Keratinocyte (primary cell): ENCODE measurements around the gene C1orf174. TPM values are rescaled to one million over a fixed set of nuclear protein-coding genes. Genes with fewer than 3 reads are reported as not detected.

Source experiments
- DNase-seq: peaks from one replicate; pipeline ENCODE4 v3.0.0-alpha.2; 2011; ENCODE audit warnings: low read depth, missing footprints, low spot score
- FAIRE-seq: peaks from 2 replicates; lab custom pipeline; 2011; peaks lifted over from hg19 to GRCh38; lab: Jason Lieb, UNC
- H2AFZ ChIP-seq: 2 replicates; pipeline ENCODE4 v1.6.0; 2012; ENCODE audit warnings: low read length, control low read depth, inconsistent platforms; ENCODE audit not compliant: control insufficient read depth
- H3K27ac ChIP-seq: 2 replicates; pipeline ENCODE4 v1.5.1; 2011; ENCODE audit warnings: low read length; ENCODE audit not compliant: control insufficient read depth, insufficient read depth
- H3K27me3 ChIP-seq: 3 replicates; pipeline ENCODE4 v1.6.0; 2011; ENCODE audit warnings: low read length; ENCODE audit not compliant: control insufficient read depth, insufficient read depth; ENCODE audit errors: extremely low read depth
- H3K36me3 ChIP-seq, 2 experiments: 2 replicates in 1 of 2; 3 replicates in 1 of 2; pipeline ENCODE4 v1.5.1; 2011; ENCODE audit warnings: low read length in 2 of 2, mild to moderate bottlenecking in 1 of 2; ENCODE audit not compliant: control insufficient read depth in 2 of 2, insufficient read depth in 2 of 2; ENCODE audit errors: extremely low read depth in 1 of 2
- H3K4me1 ChIP-seq: 3 replicates; pipeline ENCODE4 v1.5.1; 2011; ENCODE audit warnings: low read length; ENCODE audit not compliant: control insufficient read depth, insufficient read depth; ENCODE audit errors: extremely low read depth
- H3K4me2 ChIP-seq: 3 replicates; pipeline ENCODE4 v1.6.0; 2011; ENCODE audit warnings: low read depth, low read length; ENCODE audit not compliant: control insufficient read depth, insufficient read depth; ENCODE audit errors: extremely low read depth
- H3K4me3 ChIP-seq, 3 experiments: fragments of 200-600 bp in 1 of 3; sonication (generic) in 1 of 3; 2 replicates in 2 of 3; 3 replicates in 1 of 3; pipeline ENCODE4 v1.5.1; 2011 to 2016; ENCODE audit warnings: low read length in 3 of 3, mild to moderate bottlenecking in 3 of 3, control low read depth in 2 of 3, inconsistent platforms in 1 of 3, low read depth in 1 of 3, mixed read lengths in 1 of 3, mixed run types in 1 of 3, moderate library complexity in 1 of 3; ENCODE audit not compliant: control insufficient read depth in 2 of 3, insufficient read depth in 2 of 3; ENCODE audit errors: extremely low read depth in 1 of 3
- H3K79me2 ChIP-seq: 2 replicates; pipeline ENCODE4 v1.6.0; 2012; ENCODE audit warnings: low read length; ENCODE audit not compliant: control insufficient read depth, insufficient read depth
- H3K9ac ChIP-seq: 3 replicates; pipeline ENCODE4 v1.6.0; 2011; ENCODE audit warnings: low read length; ENCODE audit not compliant: control insufficient read depth, insufficient read depth; ENCODE audit errors: extremely low read depth
- H3K9me1 ChIP-seq: 3 replicates; pipeline ENCODE4 v1.6.0; 2011; ENCODE audit warnings: low read length; ENCODE audit not compliant: control insufficient read depth, insufficient read depth; ENCODE audit errors: extremely low read depth
- H3K9me3 ChIP-seq: 2 replicates; pipeline ENCODE4 v1.5.1; 2012; ENCODE audit warnings: low read depth, low read length; ENCODE audit not compliant: control insufficient read depth
- H4K20me1 ChIP-seq: 3 replicates; pipeline ENCODE4 v1.6.0; 2011; ENCODE audit warnings: low read length; ENCODE audit not compliant: control insufficient read depth, insufficient read depth; ENCODE audit errors: extremely low read depth
- CTCF ChIP-seq, 3 experiments: IDR thresholded peaks in 1 of 3; conservative IDR thresholded peaks in 1 of 3; optimal IDR thresholded peaks in 1 of 3; 2 replicates in 2 of 3; 3 replicates in 1 of 3; pipeline versions ENCODE3 to v1.5.1; 2011; ENCODE audit warnings: low read length in 3 of 3, mild to moderate bottlenecking in 3 of 3, moderate library complexity in 2 of 3, control low read depth in 1 of 3, inconsistent platforms in 1 of 3; ENCODE audit not compliant: insufficient read depth in 2 of 3; ENCODE audit errors: extremely low read depth in 1 of 3
- EZH2 ChIP-seq: IDR thresholded peaks from one replicate; pipeline ENCODE4 v1.6.1; 2012; ENCODE audit warnings: inconsistent platforms, mild to moderate bottlenecking, low read length, moderate library complexity
- dilution Hi-C: fragments of 300-500 bp; cut with MboI; formaldehyde crosslinking; loops from one replicate; pipeline ENCODE4 v1.7.0; 2020; ENCODE audit warnings: low sequenced_read_pairs; ENCODE audit not compliant: extremely low pct_ligation_motif_present
- polyA plus RNA-seq, 5 experiments: library from polyadenylated mRNA; depleted of rRNA in 3 of 5; stranded (reverse) in 3 of 5; stranded (forward) in 1 of 5; unstranded in 1 of 5; fragments of >200 nt; gene quantifications; 1 replicate in 1 of 5; 2 replicates in 3 of 5; 3 replicates in 1 of 5; pipeline versions ENCODE4 v1.2.1 to v1.2.3, GENCODE V29; 2011 to 2012; ENCODE audit warnings: missing spikeins in 2 of 5, low read depth in 1 of 5, low replicate concordance in 1 of 5

Gene C1orf174
- polyA plus RNA-seq, 1 donor (not counting 4 experiments of a cell fraction or from before 2014, with no cell fraction given), result 26.8 TPM

- dilution Hi-C loops, result no loop called here
- H3K9me3 ChIP-seq, result no peaks in the 10 kb centered on the region
- DNase-seq (no peak), FAIRE-seq (no peak)
- H3K4me1 ChIP-seq, result peaks cover 3% of the 10 kb centered on the region
- no peak overlapping the region for H3K4me2 ChIP-seq
- H3K36me3 ChIP-seq, result no peaks in the 10 kb centered on the region
- no peak overlapping the region for H2AFZ ChIP-seq
- TF ChIP-seq EZH2 (no peak), CTCF (optimal IDR thresholded peaks at IDR 0.05 in 1 of 3, IDR thresholded peaks at IDR 0.05 in 1 of 3, conservative IDR thresholded peaks at IDR 0.05 in 1 of 3; ENCODE audit: extremely low read depth in 1 of 3, insufficient read depth in 2 of 3, low read length in 3 of 3) (no peak)
- no peaks in the 10 kb centered on the region for H3K79me2 ChIP-seq
- no peak overlapping the region for H3K4me3 ChIP-seq
- no peak overlapping the region for H3K27ac ChIP-seq
- no peaks in the 10 kb centered on the region for H3K9me1 ChIP-seq
- H4K20me1 ChIP-seq, result no peaks in the 10 kb centered on the region
- H3K27me3 ChIP-seq, result peaks cover 8% of the 10 kb centered on the region
- H3K9ac ChIP-seq, result no peak overlapping the region
Observed at GRCh38 chr1:3914331-3914851, 14.3 kb upstream of the C1orf174 start.

- Histone ChIP-seq H3K4me3 (no peak overlapping the region), H2AFZ (no peak overlapping the region), H3K9ac (no peak overlapping the region), H3K9me1 (no peaks in the 10 kb centered on the region), H3K36me3 (no peaks in the 10 kb centered on the region), H3K27ac (no peak overlapping the region), H3K27me3 (peaks cover 8% of the 10 kb centered on the region), H3K79me2 (no peaks in the 10 kb centered on the region), H3K4me2 (no peak overlapping the region), H3K9me3 (no peaks in the 10 kb centered on the region), H4K20me1 (no peaks in the 10 kb centered on the region), H3K4me1 (peaks cover 3% of the 10 kb centered on the region)
- no peak for TF ChIP-seq CTCF (optimal IDR thresholded peaks at IDR 0.05 in 1 of 3, IDR thresholded peaks at IDR 0.05 in 1 of 3, conservative IDR thresholded peaks at IDR 0.05 in 1 of 3; ENCODE audit: extremely low read depth in 1 of 3, insufficient read depth in 2 of 3, low read length in 3 of 3)
- TF ChIP-seq EZH2, result no peak
- dilution Hi-C loops, result no loop called here
- no peak for DNase-seq
- FAIRE-seq, result no peak
Observed at GRCh38 chr1:3912809-3913685, 13.0 kb upstream of the C1orf174 start.
